HL-60 (cell line): ENCODE data around the gene KLC3.

Source experiments
- GABPA ChIP-seq: IDR thresholded peaks from 2 replicates; pipeline ENCODE4 v1.6.1; 2012; ENCODE audit warnings: low read depth
- POLR2AphosphoS5 ChIP-seq: IDR thresholded peaks from 2 replicates; pipeline ENCODE4 v1.6.1; 2012; ENCODE audit warnings: low read depth
- SPI1 ChIP-seq: IDR thresholded peaks from 2 replicates; pipeline ENCODE4 v1.6.1; 2012; ENCODE audit warnings: low read depth, mild to moderate bottlenecking, borderline replicate concordance
- TF ChIP-seq, protein P1 (sequence below): IDR thresholded peaks from one replicate; pipeline ENCODE4 v1.5.1; 2011; ENCODE audit warnings: low read length, control low read depth, inconsistent platforms; ENCODE audit not compliant: insufficient read depth
- TF ChIP-seq, protein P2 (sequence below): IDR thresholded peaks from 2 replicates; pipeline ENCODE4 v1.6.1; 2012; ENCODE audit warnings: low read depth; ENCODE audit not compliant: insufficient replicate concordance

DNA sequence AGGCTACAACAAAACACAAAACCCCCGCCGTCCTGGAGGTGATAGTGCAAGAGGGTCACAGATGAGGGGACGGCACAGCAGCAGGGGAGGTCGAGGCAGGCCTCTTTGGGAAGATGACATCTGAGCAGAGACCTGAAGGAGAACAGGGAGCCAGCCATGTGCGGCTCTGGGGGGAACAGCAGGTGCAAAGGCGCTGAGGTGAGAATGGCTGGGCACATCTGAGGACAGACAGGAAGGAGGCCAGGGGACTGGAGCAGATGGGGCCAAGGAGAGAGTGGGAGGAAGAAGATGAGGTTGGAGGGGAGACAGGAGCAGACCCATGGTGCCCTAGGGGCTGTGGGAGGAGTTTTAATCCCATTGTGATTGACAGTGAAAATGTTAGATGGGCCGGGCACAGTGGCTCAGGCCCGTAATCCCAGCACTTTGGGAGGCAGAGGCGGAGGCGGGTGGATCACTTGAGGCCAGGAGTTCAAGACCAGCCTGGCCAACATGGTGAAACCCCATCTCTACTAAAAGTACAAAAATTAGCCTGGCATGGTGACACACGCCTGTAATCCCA is 16.1 kb upstream of the KLC3 start:
- TF ChIP-seq, protein P1, sequence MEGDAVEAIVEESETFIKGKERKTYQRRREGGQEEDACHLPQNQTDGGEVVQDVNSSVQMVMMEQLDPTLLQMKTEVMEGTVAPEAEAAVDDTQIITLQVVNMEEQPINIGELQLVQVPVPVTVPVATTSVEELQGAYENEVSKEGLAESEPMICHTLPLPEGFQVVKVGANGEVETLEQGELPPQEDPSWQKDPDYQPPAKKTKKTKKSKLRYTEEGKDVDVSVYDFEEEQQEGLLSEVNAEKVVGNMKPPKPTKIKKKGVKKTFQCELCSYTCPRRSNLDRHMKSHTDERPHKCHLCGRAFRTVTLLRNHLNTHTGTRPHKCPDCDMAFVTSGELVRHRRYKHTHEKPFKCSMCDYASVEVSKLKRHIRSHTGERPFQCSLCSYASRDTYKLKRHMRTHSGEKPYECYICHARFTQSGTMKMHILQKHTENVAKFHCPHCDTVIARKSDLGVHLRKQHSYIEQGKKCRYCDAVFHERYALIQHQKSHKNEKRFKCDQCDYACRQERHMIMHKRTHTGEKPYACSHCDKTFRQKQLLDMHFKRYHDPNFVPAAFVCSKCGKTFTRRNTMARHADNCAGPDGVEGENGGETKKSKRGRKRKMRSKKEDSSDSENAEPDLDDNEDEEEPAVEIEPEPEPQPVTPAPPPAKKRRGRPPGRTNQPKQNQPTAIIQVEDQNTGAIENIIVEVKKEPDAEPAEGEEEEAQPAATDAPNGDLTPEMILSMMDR = no peak
- TF ChIP-seq GABPA (no peak), POLR2AphosphoS5 (no peak), SPI1 (no peak)
- TF ChIP-seq, protein P2, sequence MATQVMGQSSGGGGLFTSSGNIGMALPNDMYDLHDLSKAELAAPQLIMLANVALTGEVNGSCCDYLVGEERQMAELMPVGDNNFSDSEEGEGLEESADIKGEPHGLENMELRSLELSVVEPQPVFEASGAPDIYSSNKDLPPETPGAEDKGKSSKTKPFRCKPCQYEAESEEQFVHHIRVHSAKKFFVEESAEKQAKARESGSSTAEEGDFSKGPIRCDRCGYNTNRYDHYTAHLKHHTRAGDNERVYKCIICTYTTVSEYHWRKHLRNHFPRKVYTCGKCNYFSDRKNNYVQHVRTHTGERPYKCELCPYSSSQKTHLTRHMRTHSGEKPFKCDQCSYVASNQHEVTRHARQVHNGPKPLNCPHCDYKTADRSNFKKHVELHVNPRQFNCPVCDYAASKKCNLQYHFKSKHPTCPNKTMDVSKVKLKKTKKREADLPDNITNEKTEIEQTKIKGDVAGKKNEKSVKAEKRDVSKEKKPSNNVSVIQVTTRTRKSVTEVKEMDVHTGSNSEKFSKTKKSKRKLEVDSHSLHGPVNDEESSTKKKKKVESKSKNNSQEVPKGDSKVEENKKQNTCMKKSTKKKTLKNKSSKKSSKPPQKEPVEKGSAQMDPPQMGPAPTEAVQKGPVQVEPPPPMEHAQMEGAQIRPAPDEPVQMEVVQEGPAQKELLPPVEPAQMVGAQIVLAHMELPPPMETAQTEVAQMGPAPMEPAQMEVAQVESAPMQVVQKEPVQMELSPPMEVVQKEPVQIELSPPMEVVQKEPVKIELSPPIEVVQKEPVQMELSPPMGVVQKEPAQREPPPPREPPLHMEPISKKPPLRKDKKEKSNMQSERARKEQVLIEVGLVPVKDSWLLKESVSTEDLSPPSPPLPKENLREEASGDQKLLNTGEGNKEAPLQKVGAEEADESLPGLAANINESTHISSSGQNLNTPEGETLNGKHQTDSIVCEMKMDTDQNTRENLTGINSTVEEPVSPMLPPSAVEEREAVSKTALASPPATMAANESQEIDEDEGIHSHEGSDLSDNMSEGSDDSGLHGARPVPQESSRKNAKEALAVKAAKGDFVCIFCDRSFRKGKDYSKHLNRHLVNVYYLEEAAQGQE = no peak
